ENCODE results near the gene L1CAM. TPM values are rescaled to one million over a fixed set of nuclear protein-coding genes. Genes with fewer than 3 reads are reported as not detected.

The L1CAM gene
- polyA plus RNA-seq, 1 of the 3 experiments (the other 2 are of a cell fraction) = 1.9 TPM

- Histone ChIP-seq H3K9me3 (no peaks in the 10 kb centered on the region), H3K27me3 (ENCODE audit: insufficient read depth) (no peaks in the 10 kb centered on the region), H3K9me2 (no peaks in the 10 kb centered on the region), H2AFZ (ENCODE audit: low read depth) (no peak overlapping the region), H3K4me2 (no peak overlapping the region), H3K27ac (ENCODE audit: low read depth in 2 of 2, low read length in 1 of 2) (no peak overlapping the region), H4K20me1 (ENCODE audit: insufficient read depth) (no peaks in the 10 kb centered on the region), H3F3A (replicated peaks; ENCODE audit: insufficient read depth) (no peaks in the 10 kb centered on the region), H3K9ac (no peak overlapping the region), H3K4me3 (ENCODE audit: low read depth in 2 of 2, low read length in 1 of 2) (no peak overlapping the region), H3K36me3 (replicated peaks in 1 of 2; ENCODE audit: control insufficient read depth in 1 of 2, insufficient read depth in 2 of 2, low read length in 1 of 2) (no peaks in the 10 kb centered on the region), H3K79me2 (ENCODE audit: insufficient read depth) (no peaks in the 10 kb centered on the region), H3K4me1 (ENCODE audit: control insufficient read depth in 1 of 2, insufficient read depth in 2 of 2, low read depth in 1 of 2, low read length in 1 of 2) (peaks cover 0 to 26% of the 10 kb centered on the region in 2 experiments; a peak in 1 of 4 replicates)
- CTCF ChIA-PET = interaction anchor here (1.4 kb wide), 1 partner anchor 39 kb away, joined by 3 read pairs; no protein-coding TSS in a partner anchor
- POLR2A ChIA-PET = no interaction called here
- no peak for TF ChIP-seq TEAD4 (IDR thresholded peaks at IDR 0.05; ENCODE audit: borderline replicate concordance, insufficient read depth)
- TF ChIP-seq POLR2AphosphoS5 (IDR thresholded peaks at IDR 0.05; ENCODE audit: low read depth, low read length) = no peak
- TF ChIP-seq, protein P1, sequence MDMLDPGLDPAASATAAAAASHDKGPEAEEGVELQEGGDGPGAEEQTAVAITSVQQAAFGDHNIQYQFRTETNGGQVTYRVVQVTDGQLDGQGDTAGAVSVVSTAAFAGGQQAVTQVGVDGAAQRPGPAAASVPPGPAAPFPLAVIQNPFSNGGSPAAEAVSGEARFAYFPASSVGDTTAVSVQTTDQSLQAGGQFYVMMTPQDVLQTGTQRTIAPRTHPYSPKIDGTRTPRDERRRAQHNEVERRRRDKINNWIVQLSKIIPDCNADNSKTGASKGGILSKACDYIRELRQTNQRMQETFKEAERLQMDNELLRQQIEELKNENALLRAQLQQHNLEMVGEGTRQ (IDR thresholded peaks at IDR 0.05; ENCODE audit: borderline replicate concordance, low read depth, low read length) = no peak
- no peak for TF ChIP-seq JUND (IDR thresholded peaks at IDR 0.05)
- TF ChIP-seq YY1 (IDR thresholded peaks at IDR 0.05; ENCODE audit: low read depth) = no peak
- TF ChIP-seq, protein P2, sequence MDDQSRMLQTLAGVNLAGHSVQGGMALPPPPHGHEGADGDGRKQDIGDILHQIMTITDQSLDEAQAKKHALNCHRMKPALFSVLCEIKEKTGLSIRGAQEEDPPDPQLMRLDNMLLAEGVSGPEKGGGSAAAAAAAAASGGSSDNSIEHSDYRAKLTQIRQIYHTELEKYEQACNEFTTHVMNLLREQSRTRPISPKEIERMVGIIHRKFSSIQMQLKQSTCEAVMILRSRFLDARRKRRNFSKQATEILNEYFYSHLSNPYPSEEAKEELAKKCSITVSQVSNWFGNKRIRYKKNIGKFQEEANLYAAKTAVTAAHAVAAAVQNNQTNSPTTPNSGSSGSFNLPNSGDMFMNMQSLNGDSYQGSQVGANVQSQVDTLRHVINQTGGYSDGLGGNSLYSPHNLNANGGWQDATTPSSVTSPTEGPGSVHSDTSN (IDR thresholded peaks at IDR 0.05) = no peak
- TF ChIP-seq RCOR1 (IDR thresholded peaks at IDR 0.05; ENCODE audit: low read length) = no peak
- TF ChIP-seq GATA2 (CRISPR knock-in tag; IDR thresholded peaks at IDR 0.05) = no peak
- TF ChIP-seq RAD21 (IDR thresholded peaks at IDR 0.05; ENCODE audit: low read length) = no peak
- no peak for TF ChIP-seq MXI1 (IDR thresholded peaks at IDR 0.05; ENCODE audit: low read depth, low read length)
- DNase-seq = no peak
- 63% methylated on average over 20 of the region's 26 CpGs for WGBS (ENCODE audit: low lambda C conversion rate)
These were observed 17.1 kb downstream of the L1CAM start for GRCh38 chrX:153868576-153869472.

DNA sequence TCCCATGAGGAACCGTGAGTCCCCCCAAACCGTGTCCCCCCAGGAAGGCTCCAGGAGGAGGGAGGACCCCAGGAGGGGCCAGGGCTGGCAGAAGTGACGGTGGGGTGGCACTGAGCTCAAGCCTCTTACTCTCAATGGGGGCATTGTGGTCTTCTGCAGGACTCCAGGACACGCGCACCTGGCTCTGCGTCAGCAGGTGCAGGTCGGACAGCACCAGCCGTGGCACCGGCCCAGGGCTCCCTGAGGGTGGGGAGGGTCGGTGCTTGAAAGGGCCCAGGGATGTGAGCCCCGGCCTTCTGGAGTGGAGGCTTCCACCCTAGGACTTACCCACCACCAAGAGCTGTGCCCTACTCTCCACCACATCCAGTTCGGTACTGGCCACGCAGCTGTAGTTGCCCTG, 18.3 kb downstream of the L1CAM start:
- H3K27ac ChIP-seq (ENCODE audit: low read depth in 2 of 2, low read length in 1 of 2) = no peak overlapping the region
- H4K20me1 ChIP-seq (ENCODE audit: insufficient read depth) = no peaks in the 10 kb centered on the region
- 20% methylated on average over 1 of the region's 13 CpGs for WGBS (ENCODE audit: low lambda C conversion rate)
- peaks cover 0 to 14% of the 10 kb centered on the region in 2 experiments; a peak in 1 of 4 replicates for H3K4me1 ChIP-seq (ENCODE audit: control insufficient read depth in 1 of 2, insufficient read depth in 2 of 2, low read depth in 1 of 2, low read length in 1 of 2)
- TF ChIP-seq MAX (IDR thresholded peaks at IDR 0.05; ENCODE audit: low read depth) (no peak), SIN3A (IDR thresholded peaks at IDR 0.05; ENCODE audit: borderline replicate concordance, low read depth, low read length) (no peak), NRF1 (IDR thresholded peaks at IDR 0.05; ENCODE audit: low read depth, low read length) (no peak), RCOR1 (IDR thresholded peaks at IDR 0.05; ENCODE audit: low read length) (no peak), EP300 (IDR thresholded peaks at IDR 0.05; ENCODE audit: borderline replicate concordance in 1 of 2, low read depth in 1 of 2, low read length in 1 of 2) (no peak), RAD21 (IDR thresholded peaks at IDR 0.05; ENCODE audit: low read length) (no peak), USF1 (IDR thresholded peaks at IDR 0.05; ENCODE audit: borderline replicate concordance, low read depth) (no peak), CHD2 (IDR thresholded peaks at IDR 0.05; ENCODE audit: low read length, partially characterized antibody) (no peak), GABPA (IDR thresholded peaks at IDR 0.05; ENCODE audit: low read depth) (no peak), TEAD4 (IDR thresholded peaks at IDR 0.05; ENCODE audit: borderline replicate concordance, insufficient read depth) (no peak), GATA2 (CRISPR knock-in tag; IDR thresholded peaks at IDR 0.05) (no peak), TCF12 (IDR thresholded peaks at IDR 0.05) (no peak), MEF2A (IDR thresholded peaks at IDR 0.05; ENCODE audit: borderline replicate concordance, low read depth) (no peak), FOXJ3 (CRISPR knock-in tag; IDR thresholded peaks at IDR 0.05) (no peak)
- TF ChIP-seq, protein P3, sequence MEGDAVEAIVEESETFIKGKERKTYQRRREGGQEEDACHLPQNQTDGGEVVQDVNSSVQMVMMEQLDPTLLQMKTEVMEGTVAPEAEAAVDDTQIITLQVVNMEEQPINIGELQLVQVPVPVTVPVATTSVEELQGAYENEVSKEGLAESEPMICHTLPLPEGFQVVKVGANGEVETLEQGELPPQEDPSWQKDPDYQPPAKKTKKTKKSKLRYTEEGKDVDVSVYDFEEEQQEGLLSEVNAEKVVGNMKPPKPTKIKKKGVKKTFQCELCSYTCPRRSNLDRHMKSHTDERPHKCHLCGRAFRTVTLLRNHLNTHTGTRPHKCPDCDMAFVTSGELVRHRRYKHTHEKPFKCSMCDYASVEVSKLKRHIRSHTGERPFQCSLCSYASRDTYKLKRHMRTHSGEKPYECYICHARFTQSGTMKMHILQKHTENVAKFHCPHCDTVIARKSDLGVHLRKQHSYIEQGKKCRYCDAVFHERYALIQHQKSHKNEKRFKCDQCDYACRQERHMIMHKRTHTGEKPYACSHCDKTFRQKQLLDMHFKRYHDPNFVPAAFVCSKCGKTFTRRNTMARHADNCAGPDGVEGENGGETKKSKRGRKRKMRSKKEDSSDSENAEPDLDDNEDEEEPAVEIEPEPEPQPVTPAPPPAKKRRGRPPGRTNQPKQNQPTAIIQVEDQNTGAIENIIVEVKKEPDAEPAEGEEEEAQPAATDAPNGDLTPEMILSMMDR (IDR thresholded peaks at IDR 0.05) = no peak
- no peaks in the 10 kb centered on the region for H3F3A ChIP-seq (replicated peaks; ENCODE audit: insufficient read depth)
- H3K4me3 ChIP-seq (ENCODE audit: low read depth in 2 of 2, low read length in 1 of 2) = no peak overlapping the region
- no peaks in the 10 kb centered on the region for H3K27me3 ChIP-seq (ENCODE audit: insufficient read depth)
- ChIA-PET POLR2A (interaction anchor here (0.6 kb wide), 1 partner anchor 11 kb away, joined by 3 read pairs; no protein-coding TSS in a partner anchor), CTCF (no interaction called here)
- no peaks in the 10 kb centered on the region for H3K79me2 ChIP-seq (ENCODE audit: insufficient read depth)
- no peak overlapping the region for H3K4me2 ChIP-seq
- no peak for DNase-seq
- H3K36me3 ChIP-seq (replicated peaks in 1 of 2; ENCODE audit: control insufficient read depth in 1 of 2, insufficient read depth in 2 of 2, low read length in 1 of 2) = no peaks in the 10 kb centered on the region
- H3K9me3 ChIP-seq = no peaks in the 10 kb centered on the region
- no peaks in the 10 kb centered on the region for H3K9me2 ChIP-seq
- H3K9ac ChIP-seq = no peak overlapping the region
- no peak overlapping the region for H2AFZ ChIP-seq (ENCODE audit: low read depth)

Measured in SK-N-SH (cell line).